HCT116 (cell line): Measurements from ENCODE around the gene SLITRK4.

Source experiments
- ATF3 ChIP-seq: IDR thresholded peaks from 2 replicates; pipeline ENCODE4 v1.6.1; 2012
- CEBPB ChIP-seq: IDR thresholded peaks from 2 replicates; pipeline ENCODE4 v1.6.1; 2012; ENCODE audit warnings: low read depth
- EGR1 ChIP-seq: IDR thresholded peaks from 2 replicates; pipeline ENCODE4 v1.6.1; 2012; ENCODE audit warnings: low read depth
- EZH2 ChIP-seq: fragments of 200-600 bp; sonication (generic); IDR thresholded peaks from 2 replicates; pipeline ENCODE4 v1.6.1; 2017; ENCODE audit warnings: antibody characterized with exemption, mixed run types
- FOSL1 ChIP-seq: IDR thresholded peaks from 2 replicates; pipeline ENCODE4 v1.6.1; 2012; ENCODE audit warnings: low read depth
- JUND ChIP-seq: IDR thresholded peaks from 2 replicates; pipeline ENCODE4 v1.6.1; 2012
- POLR2A ChIP-seq: IDR thresholded peaks from 2 replicates; pipeline ENCODE4 v1.7.0; 2011; ENCODE audit warnings: borderline replicate concordance; ENCODE audit not compliant: insufficient read depth, insufficient read length; ENCODE audit errors: extremely low read depth
- RAD21 ChIP-seq: IDR thresholded peaks from 2 replicates; pipeline ENCODE4 v1.6.1; 2012; ENCODE audit warnings: low read depth, mild to moderate bottlenecking
- TF ChIP-seq, protein P1 (sequence below), 3 experiments: fragments of 200-600 bp in 1 of 3; sonication (generic) in 1 of 3; IDR thresholded peaks in 2 of 3; conservative IDR thresholded peaks in 1 of 3; 2 replicates each; pipeline ENCODE4 v1.5.1; 2012 to 2017; ENCODE audit warnings: low read depth in 2 of 3, low read length in 2 of 3, antibody characterized with exemption in 1 of 3, borderline replicate concordance in 1 of 3, control low read depth in 1 of 3, mild to moderate bottlenecking in 1 of 3, mixed read lengths in 1 of 3, mixed run types in 1 of 3, moderate library complexity in 1 of 3; ENCODE audit not compliant: insufficient read depth in 1 of 3
- TF ChIP-seq, protein P2 (sequence below): IDR thresholded peaks from 2 replicates; pipeline ENCODE4 v1.6.1; 2012

- TF ChIP-seq EZH2, result no peak
- TF ChIP-seq ATF3, result no peak
- TF ChIP-seq, protein P1, sequence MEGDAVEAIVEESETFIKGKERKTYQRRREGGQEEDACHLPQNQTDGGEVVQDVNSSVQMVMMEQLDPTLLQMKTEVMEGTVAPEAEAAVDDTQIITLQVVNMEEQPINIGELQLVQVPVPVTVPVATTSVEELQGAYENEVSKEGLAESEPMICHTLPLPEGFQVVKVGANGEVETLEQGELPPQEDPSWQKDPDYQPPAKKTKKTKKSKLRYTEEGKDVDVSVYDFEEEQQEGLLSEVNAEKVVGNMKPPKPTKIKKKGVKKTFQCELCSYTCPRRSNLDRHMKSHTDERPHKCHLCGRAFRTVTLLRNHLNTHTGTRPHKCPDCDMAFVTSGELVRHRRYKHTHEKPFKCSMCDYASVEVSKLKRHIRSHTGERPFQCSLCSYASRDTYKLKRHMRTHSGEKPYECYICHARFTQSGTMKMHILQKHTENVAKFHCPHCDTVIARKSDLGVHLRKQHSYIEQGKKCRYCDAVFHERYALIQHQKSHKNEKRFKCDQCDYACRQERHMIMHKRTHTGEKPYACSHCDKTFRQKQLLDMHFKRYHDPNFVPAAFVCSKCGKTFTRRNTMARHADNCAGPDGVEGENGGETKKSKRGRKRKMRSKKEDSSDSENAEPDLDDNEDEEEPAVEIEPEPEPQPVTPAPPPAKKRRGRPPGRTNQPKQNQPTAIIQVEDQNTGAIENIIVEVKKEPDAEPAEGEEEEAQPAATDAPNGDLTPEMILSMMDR (IDR thresholded peaks at IDR 0.05 in 2 of 3, conservative IDR thresholded peaks at IDR 0.05 in 1 of 3; ENCODE audit: borderline replicate concordance in 1 of 3, insufficient read depth in 1 of 3, low read depth in 2 of 3, low read length in 2 of 3), result no peak
- TF ChIP-seq RAD21, result no peak
- no peak for TF ChIP-seq CEBPB
- TF ChIP-seq JUND, result no peak
- no peak for TF ChIP-seq EGR1
- no peak for TF ChIP-seq FOSL1
- no peak for TF ChIP-seq POLR2A
- TF ChIP-seq, protein P2, sequence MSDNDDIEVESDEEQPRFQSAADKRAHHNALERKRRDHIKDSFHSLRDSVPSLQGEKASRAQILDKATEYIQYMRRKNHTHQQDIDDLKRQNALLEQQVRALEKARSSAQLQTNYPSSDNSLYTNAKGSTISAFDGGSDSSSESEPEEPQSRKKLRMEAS, result no peak
These were observed 930 bp upstream of the SLITRK4 start for GRCh38 chrX:143636831-143637230.
